Neural progenitor cell (in vitro differentiated cells): Measurements from ENCODE around the gene ITPR1. TPM values are rescaled to one million over a fixed set of nuclear protein-coding genes. Genes with fewer than 3 reads are reported as not detected.

Experiments used
- DNase-seq: peaks from one replicate; pipeline ENCODE4 v3.0.0-alpha.2; 2016; ENCODE audit warnings: low spot score
- H2AFZ ChIP-seq: fragments of 200-600 bp; sonication (generic); replicated peaks from 2 replicates; pipeline ENCODE4 v1.6.1; 2016; ENCODE audit warnings: antibody characterized with exemption
- H3F3A ChIP-seq: fragments of 200-600 bp; sonication (generic); 2 replicates; pipeline ENCODE4 v1.6.1; 2016; ENCODE audit warnings: antibody characterized with exemption, low read depth
- H3K27ac ChIP-seq: fragments of 200-600 bp; sonication (generic); 2 replicates; pipeline ENCODE4 v1.5.1; 2016; ENCODE audit warnings: mild to moderate bottlenecking
- H3K27me3 ChIP-seq: fragments of 200-600 bp; sonication (generic); 2 replicates; pipeline ENCODE4 v1.6.1; 2016; ENCODE audit warnings: mild to moderate bottlenecking, moderate library complexity
- H3K36me3 ChIP-seq: fragments of 200-600 bp; sonication (generic); 2 replicates; pipeline ENCODE4 v1.5.1; 2016
- H3K4me1 ChIP-seq: fragments of 200-600 bp; sonication (generic); 2 replicates; pipeline ENCODE4 v1.6.1; 2016; ENCODE audit warnings: mixed run types
- H3K4me2 ChIP-seq: fragments of 200-600 bp; sonication (generic); 2 replicates; pipeline ENCODE4 v1.6.1; 2016
- H3K4me3 ChIP-seq: fragments of 200-600 bp; sonication (generic); 2 replicates; pipeline ENCODE4 v1.5.1; 2016
- H3K79me2 ChIP-seq: fragments of 200-600 bp; sonication (generic); 2 replicates; pipeline ENCODE4 v1.6.1; 2016; ENCODE audit warnings: low read depth
- H3K9ac ChIP-seq: fragments of 200-600 bp; sonication (generic); 2 replicates; pipeline ENCODE4 v1.6.1; 2016
- H3K9me3 ChIP-seq: fragments of 200-600 bp; sonication (generic); 2 replicates; pipeline ENCODE4 v1.5.1; 2016; ENCODE audit warnings: low read depth
- H4K20me1 ChIP-seq: fragments of 200-600 bp; sonication (generic); 2 replicates; pipeline ENCODE4 v1.6.1; 2016; ENCODE audit warnings: low read depth
- H3K27ac Mint-ChIP-seq: 3 replicates; pipeline ENCODE4 v1.8.0; 2021; ENCODE audit warnings: mixed read lengths
- H3K27me3 Mint-ChIP-seq: 2 replicates; pipeline ENCODE4 v1.8.0; 2022; ENCODE audit warnings: low read depth, mild to moderate bottlenecking, inconsistent platforms, moderate library complexity, mixed read lengths; ENCODE audit not compliant: insufficient read depth
- H3K36me3 Mint-ChIP-seq: 3 replicates; pipeline ENCODE4 v1.8.0; 2021; ENCODE audit warnings: mixed read lengths
- H3K4me1 Mint-ChIP-seq: 3 replicates; pipeline ENCODE4 v1.8.0; 2021; ENCODE audit warnings: mixed read lengths
- H3K4me3 Mint-ChIP-seq: 3 replicates; pipeline ENCODE4 v1.8.0; 2021; ENCODE audit warnings: mild to moderate bottlenecking, moderate library complexity, mixed read lengths
- H3K9me3 Mint-ChIP-seq: 3 replicates; pipeline ENCODE4 v1.8.0; 2020; ENCODE audit warnings: mixed read lengths
- CTCF ChIP-seq: fragments of 200-600 bp; sonication (generic); IDR thresholded peaks from 2 replicates; pipeline ENCODE4 v1.5.1; 2017; ENCODE audit warnings: antibody characterized with exemption, mild to moderate bottlenecking
- EZH2 ChIP-seq: fragments of 200-600 bp; sonication (generic); IDR thresholded peaks from 2 replicates; pipeline ENCODE4 v1.6.1; 2017; ENCODE audit warnings: antibody characterized with exemption, mild to moderate bottlenecking, moderate library complexity
- EZH2phosphoT487 ChIP-seq: fragments of 200-600 bp; sonication (generic); IDR thresholded peaks from 2 replicates; pipeline ENCODE4 v1.6.1; 2017; ENCODE audit warnings: antibody characterized with exemption
- total RNA-seq: library from RNA; depleted of rRNA; stranded (reverse); fragments of >200 nt; gene quantifications from 2 replicates; pipeline ENCODE4 v1.2.3, GENCODE V29; 2015; ENCODE audit warnings: low replicate concordance

ITPR1 gene
- 3.3 and 5.0 TPM in 2 replicates for total RNA-seq

- Mint-ChIP-seq H3K4me1 (peaks cover 16% of the 10 kb centered on the region), H3K4me3 (peak within 1 kb of the TSS; percentile 95), H3K9me3 (no peaks in the 10 kb centered on the region), H3K36me3 (no peaks in the 10 kb centered on the region), H3K27ac (no peak within 1 kb of the TSS), H3K27me3 (peaks cover 10% of the 10 kb centered on the region)
- H3K79me2 ChIP-seq: no peaks in the 10 kb centered on the region
- no peak within 1 kb of the TSS for H3K27ac ChIP-seq
- no peaks in the 10 kb centered on the region for H3K36me3 ChIP-seq
- peak; percentile 4 for TF ChIP-seq EZH2
- TF ChIP-seq EZH2phosphoT487: no peak
- peaks cover 11% of the 10 kb centered on the region for H3K4me1 ChIP-seq
- DNase-seq: peak; percentile 100
- no peaks in the 10 kb centered on the region for H4K20me1 ChIP-seq
- H3K9ac ChIP-seq: peak within 1 kb of the TSS; percentile 1
- no peaks in the 10 kb centered on the region for H3K9me3 ChIP-seq
- H2AFZ ChIP-seq: peak within 1 kb of the TSS; percentile 97
- H3K27me3 ChIP-seq: peaks cover 62% of the 10 kb centered on the region
- peak within 1 kb of the TSS; percentile 98 for H3K4me2 ChIP-seq
- peak within 1 kb of the TSS; percentile 73 for H3K4me3 ChIP-seq
- H3F3A ChIP-seq: peaks cover 8% of the 10 kb centered on the region
Observed at GRCh38 chr3:4493014-4493940, at the start of gene ITPR1. ITPR1 (plus strand) TSS chr3:4493348; CDS start chr3:4516492, 23,144 bp downstream.

DNA sequence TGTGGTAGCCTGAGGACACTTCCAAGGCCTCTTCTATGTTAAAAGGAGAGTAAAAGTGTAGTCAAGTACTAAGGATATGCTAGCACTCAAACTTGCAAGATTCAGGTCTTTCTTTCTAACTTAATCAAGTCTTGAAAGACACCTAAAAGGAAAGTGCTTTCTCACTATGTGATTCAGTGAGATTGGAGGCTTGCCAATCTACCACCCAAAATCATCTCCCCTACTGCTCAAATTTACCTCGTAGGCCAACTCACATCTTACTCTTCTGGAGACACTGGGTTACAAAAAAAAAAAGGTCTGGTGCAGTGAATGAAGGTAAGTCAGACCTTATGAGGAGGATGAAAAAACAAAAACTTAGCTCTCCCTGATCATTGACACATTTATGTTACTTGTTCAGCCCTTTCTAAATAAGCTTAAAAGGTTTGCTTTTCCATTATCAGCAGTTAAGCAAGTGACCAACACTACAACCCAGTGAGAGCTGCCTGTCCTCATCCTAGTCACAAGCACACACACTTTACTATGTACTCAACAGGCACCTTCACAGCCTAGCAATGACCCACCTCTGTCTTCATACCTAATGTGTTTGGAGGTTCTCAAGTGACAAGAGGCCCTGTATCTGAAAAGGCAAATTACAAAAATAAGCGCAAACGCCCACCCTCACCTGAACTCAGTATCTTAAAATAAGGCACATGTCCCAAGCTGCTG is 45.7 kb upstream of the ITPR1 start:
- no peak overlapping the region for H3K27ac Mint-ChIP-seq
- Histone ChIP-seq H3K4me3 (no peak overlapping the region), H3K4me2 (no peak overlapping the region), H3K79me2 (no peaks in the 10 kb centered on the region), H2AFZ (no peak overlapping the region), H3K27me3 (no peaks in the 10 kb centered on the region), H3K9ac (no peak overlapping the region), H4K20me1 (no peaks in the 10 kb centered on the region), H3K9me3 (no peaks in the 10 kb centered on the region), H3K4me1 (no peaks in the 10 kb centered on the region), H3F3A (no peaks in the 10 kb centered on the region), H3K36me3 (no peaks in the 10 kb centered on the region), H3K27ac (no peak overlapping the region)
- no peaks in the 10 kb centered on the region for H3K9me3 Mint-ChIP-seq
- no peaks in the 10 kb centered on the region for H3K4me1 Mint-ChIP-seq
- H3K36me3 Mint-ChIP-seq: no peaks in the 10 kb centered on the region
- H3K4me3 Mint-ChIP-seq: no peak overlapping the region
- no peaks in the 10 kb centered on the region for H3K27me3 Mint-ChIP-seq
- no peak for DNase-seq
- no peak for TF ChIP-seq CTCF
- no peak for TF ChIP-seq EZH2phosphoT487
- no peak for TF ChIP-seq EZH2

DNA sequence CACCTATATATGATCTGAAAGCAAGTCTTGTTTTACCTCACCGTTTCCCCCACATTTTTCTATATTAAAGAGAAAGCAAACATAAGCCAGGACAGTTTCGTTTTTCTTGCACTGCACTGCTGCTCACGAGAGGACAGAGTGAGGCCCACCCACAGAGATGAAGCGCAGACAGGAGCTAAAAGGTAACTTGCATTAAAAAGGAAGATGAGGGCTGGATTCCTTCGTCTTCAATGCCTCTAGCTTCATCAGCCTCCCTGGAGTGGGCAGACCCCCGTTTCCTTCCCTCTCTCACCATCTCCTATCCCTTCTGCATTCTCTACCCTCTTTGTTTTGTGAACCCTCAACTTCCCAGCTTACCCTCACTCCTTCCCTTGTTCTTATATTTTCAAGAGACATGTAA is 45.0 kb upstream of the ITPR1 start:
- no peaks in the 10 kb centered on the region for H3K79me2 ChIP-seq
- DNase-seq: no peak
- no peak overlapping the region for H3K27ac ChIP-seq
- H3F3A ChIP-seq: no peaks in the 10 kb centered on the region
- no peaks in the 10 kb centered on the region for H3K36me3 ChIP-seq
- Mint-ChIP-seq H3K4me1 (no peaks in the 10 kb centered on the region), H3K36me3 (no peaks in the 10 kb centered on the region), H3K4me3 (no peak overlapping the region), H3K27me3 (no peaks in the 10 kb centered on the region), H3K9me3 (no peaks in the 10 kb centered on the region), H3K27ac (no peak overlapping the region)
- no peaks in the 10 kb centered on the region for H3K27me3 ChIP-seq
- no peaks in the 10 kb centered on the region for H4K20me1 ChIP-seq
- H3K9me3 ChIP-seq: no peaks in the 10 kb centered on the region
- H3K4me2 ChIP-seq: no peak overlapping the region
- no peak for TF ChIP-seq EZH2phosphoT487
- TF ChIP-seq EZH2: no peak
- TF ChIP-seq CTCF: no peak
- H3K4me1 ChIP-seq: no peaks in the 10 kb centered on the region
- no peak overlapping the region for H2AFZ ChIP-seq
- no peak overlapping the region for H3K4me3 ChIP-seq
- no peak overlapping the region for H3K9ac ChIP-seq
